Nephron (organoid): Measurements from ENCODE around the gene MID1IP1.

Source experiments
- H3K27ac Mint-ChIP-seq, 3 experiments: 2 replicates each; pipeline ENCODE4 v1.8.0; 2020; ENCODE audit warnings: mixed read lengths in 3 of 3, mild to moderate bottlenecking in 2 of 3, moderate library complexity in 1 of 3
- H3K27me3 Mint-ChIP-seq: 2 replicates; pipeline ENCODE4 v1.8.0; 2021; ENCODE audit warnings: low read depth, mild to moderate bottlenecking, moderate library complexity, mixed read lengths
- H3K36me3 Mint-ChIP-seq: 2 replicates; pipeline ENCODE4 v1.8.0; 2020; ENCODE audit warnings: low read depth, mixed read lengths
- H3K4me1 Mint-ChIP-seq: 2 replicates; pipeline ENCODE4 v1.8.0; 2020; ENCODE audit warnings: mixed read lengths
- H3K4me3 Mint-ChIP-seq, 3 experiments: 2 replicates each; pipeline ENCODE4 v1.8.0; 2020; ENCODE audit warnings: mild to moderate bottlenecking in 3 of 3, mixed read lengths in 3 of 3, moderate library complexity in 2 of 3
- H3K9me3 Mint-ChIP-seq: 2 replicates; pipeline ENCODE4 v1.8.0; 2020; ENCODE audit warnings: mixed read lengths
- CTCF ChIP-seq, 3 experiments: fragments of 200-600 bp; sonication (generic); IDR thresholded peaks; one replicate each; pipeline ENCODE4 v1.5.0; 2021; ENCODE audit warnings: antibody characterized with exemption in 3 of 3; ENCODE audit not compliant: unreplicated experiment in 3 of 3

Gene MID1IP1

GRCh38 chrX:38800981-38801845 is at the start of gene MID1IP1:
MID1IP1 (plus strand) TSS chrX:38801459; CDS start chrX:38804947, 3,488 bp downstream.
- no peak for TF ChIP-seq CTCF (IDR thresholded peaks at IDR 0.05; ENCODE audit: unreplicated experiment in 3 of 3)
- H3K4me1 Mint-ChIP-seq = peaks cover 22% of the 10 kb centered on the region
- peak within 1 kb of the TSS; percentile 93 to 98 (median 93) for H3K4me3 Mint-ChIP-seq
- peaks cover 4% of the 10 kb centered on the region for H3K9me3 Mint-ChIP-seq
- peaks cover 5% of the 10 kb centered on the region for H3K36me3 Mint-ChIP-seq
- no peaks in the 10 kb centered on the region for H3K27me3 Mint-ChIP-seq
- H3K27ac Mint-ChIP-seq = peak within 1 kb of the TSS; percentile 91 to 99 (median 98)

GRCh38 chrX:38754102-38754790 is 47.0 kb upstream of the MID1IP1 start:
- Mint-ChIP-seq H3K4me1 (peaks cover 35% of the 10 kb centered on the region), H3K27ac (peak overlapping the region; percentile 81 to 87 (median 86)), H3K36me3 (no peaks in the 10 kb centered on the region), H3K9me3 (no peaks in the 10 kb centered on the region), H3K4me3 (no peak overlapping the region), H3K27me3 (no peaks in the 10 kb centered on the region)
- TF ChIP-seq CTCF (IDR thresholded peaks at IDR 0.05; ENCODE audit: unreplicated experiment in 3 of 3) = peak; percentile 61 to 68 (median 64)

- Mint-ChIP-seq H3K36me3 (no peaks in the 10 kb centered on the region), H3K9me3 (no peaks in the 10 kb centered on the region), H3K4me1 (peaks cover 30% of the 10 kb centered on the region), H3K4me3 (no peak overlapping the region), H3K27me3 (no peaks in the 10 kb centered on the region), H3K27ac (peak overlapping the region; percentile 81 to 87 (median 86))
- no peak for TF ChIP-seq CTCF (IDR thresholded peaks at IDR 0.05; ENCODE audit: unreplicated experiment in 3 of 3)
Observed at GRCh38 chrX:38754818-38755718, 46.2 kb upstream of the MID1IP1 start.

GRCh38 chrX:38760883-38761282 is 40.4 kb upstream of the MID1IP1 start:
- Mint-ChIP-seq H3K36me3 (no peaks in the 10 kb centered on the region), H3K27ac (no peak overlapping the region), H3K9me3 (no peaks in the 10 kb centered on the region), H3K4me1 (no peaks in the 10 kb centered on the region), H3K27me3 (no peaks in the 10 kb centered on the region), H3K4me3 (no peak overlapping the region)
- no peak for TF ChIP-seq CTCF (IDR thresholded peaks at IDR 0.05; ENCODE audit: unreplicated experiment in 3 of 3)

GRCh38 chrX:38768079-38768478 is 33.2 kb upstream of the MID1IP1 start:
- Mint-ChIP-seq H3K27me3 (no peaks in the 10 kb centered on the region), H3K4me3 (no peak overlapping the region), H3K9me3 (no peaks in the 10 kb centered on the region), H3K4me1 (no peaks in the 10 kb centered on the region), H3K27ac (peak overlapping the region in 1 of 3 experiments; percentile 34), H3K36me3 (no peaks in the 10 kb centered on the region)
- peak; percentile 29 to 49 (median 46) for TF ChIP-seq CTCF (IDR thresholded peaks at IDR 0.05; ENCODE audit: unreplicated experiment in 3 of 3)
